Measurements from ENCODE around the gene GRM1. TPM values are rescaled to one million over a fixed set of nuclear protein-coding genes. Genes with fewer than 3 reads are reported as not detected.

Gene GRM1
- total and polyA plus RNA-seq, 2 of the 4 experiments (the other 2 are of a cell fraction): not detected

DNA sequence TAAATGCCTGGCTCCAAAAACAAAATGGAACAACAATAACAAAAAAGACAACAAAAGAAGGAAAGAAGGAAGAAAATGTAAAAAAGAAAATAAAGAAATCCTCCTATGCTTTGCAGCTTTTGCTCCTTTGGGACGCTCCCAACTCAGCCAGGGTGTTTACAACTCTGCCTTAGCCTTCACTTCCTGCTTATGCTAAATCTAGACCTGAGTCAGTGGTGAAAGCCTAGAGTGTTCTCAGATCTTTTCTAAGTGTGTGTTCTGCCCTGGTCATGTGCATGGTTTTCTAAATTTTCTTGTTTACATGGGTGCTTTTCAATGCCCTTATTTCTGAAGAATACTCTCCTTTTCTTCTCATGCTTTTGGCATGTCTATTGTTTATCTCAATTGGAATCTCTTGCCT is 19.5 kb upstream of the GRM1 start:
- POLR2A ChIA-PET (ENCODE audit: unreplicated experiment): no interaction called here
- no peak overlapping the region for H3K56ac ChIP-seq (ENCODE audit: extremely low read depth, insufficient read depth, low read length)
- no peak overlapping the region for H2AK9ac ChIP-seq (replicated peaks; ENCODE audit: low read depth, low read length, poor library complexity)
- H3K4me3 ChIP-seq (ENCODE audit: insufficient read depth, low read depth, low read length): no peak overlapping the region
- H3K14ac ChIP-seq (replicated peaks; ENCODE audit: low read depth, low read length): no peak overlapping the region
- H3K9ac ChIP-seq (ENCODE audit: low read depth, low read length): no peak overlapping the region
- WGBS, 2 experiments (ENCODE audit: extremely low coverage in 2 of 2, insufficient read length in 1 of 2): no CpG with 5 or more reads among the region's 1 CpG
- BruUV-seq (replicated peaks): no TSS peak
- dilution Hi-C loops (cut with HindIII; ENCODE audit: low sequenced_read_pairs, unreplicated experiment) (no loop called here), in situ Hi-C loops (cut with MboI; ENCODE audit: low sequenced_read_pairs) (no loop called here), intact Hi-C loops (cut with micrococcal nuclease) (no loop called here)
- H3K23ac ChIP-seq (ENCODE audit: low read depth, low read length): no peak overlapping the region
- no peaks in the 10 kb centered on the region for H3K36me3 ChIP-seq (ENCODE audit: control insufficient read depth, insufficient read depth, low read length)
- no peak overlapping the region for H2AFZ ChIP-seq (replicated peaks; ENCODE audit: low read length, poor library complexity)
- no peak overlapping the region for H2BK20ac ChIP-seq (ENCODE audit: low read depth, low read length)
- H3K79me1 ChIP-seq (ENCODE audit: low read depth in 1 of 2, low read length in 2 of 2): no peaks in the 10 kb centered on the region
- no peaks in the 10 kb centered on the region for H3K9me3 ChIP-seq (ENCODE audit: control insufficient read depth, insufficient read depth, low read length)
- no peaks in the 10 kb centered on the region for H3K9me1 ChIP-seq (ENCODE audit: insufficient read depth, low read length)
- DNase-seq: no peak
- H3K4me2 ChIP-seq (ENCODE audit: low read depth, low read length): no peak overlapping the region
- ATAC-seq (ENCODE audit: low read depth): no peak
- H2AK5ac ChIP-seq (ENCODE audit: low read depth, low read length): no peak overlapping the region
- H3K27me3 ChIP-seq (ENCODE audit: control insufficient read depth, insufficient read depth, low read length): no peaks in the 10 kb centered on the region
- no peak overlapping the region for H4K5ac ChIP-seq (ENCODE audit: low read depth, low read length)
- H4K20me1 ChIP-seq (ENCODE audit: insufficient read depth, low read length): no peaks in the 10 kb centered on the region
- H2BK15ac ChIP-seq (ENCODE audit: low read depth, low read length): no peak overlapping the region
- no peak overlapping the region for H3K4ac ChIP-seq (ENCODE audit: low read depth, low read length)
- no peak overlapping the region for H2BK120ac ChIP-seq (ENCODE audit: low read depth, low read length)
- H4K91ac ChIP-seq (ENCODE audit: insufficient read depth, low read depth, low read length): no peak overlapping the region
- no peak overlapping the region for H2BK5ac ChIP-seq (ENCODE audit: low read depth, low read length, poor library complexity, severe bottlenecking)
- no peak for TF ChIP-seq NFE2L2 (IDR thresholded peaks at IDR 0.05; ENCODE audit: low read depth, low read length)
- TF ChIP-seq RAD21 (IDR thresholded peaks at IDR 0.05; ENCODE audit: low read length): no peak
- no peak for TF ChIP-seq CEBPB (IDR thresholded peaks at IDR 0.05; ENCODE audit: low read depth, low read length)
- no peak for TF ChIP-seq MAFK (IDR thresholded peaks at IDR 0.05; ENCODE audit: low read depth, low read length)
- TF ChIP-seq FOS (IDR thresholded peaks at IDR 0.05; ENCODE audit: low read depth, low read length): no peak
- TF ChIP-seq RCOR1 (IDR thresholded peaks at IDR 0.05; ENCODE audit: insufficient replicate concordance, low read length): no peak
- no peaks in the 10 kb centered on the region for H3K4me1 ChIP-seq (ENCODE audit: control insufficient read depth, insufficient read depth, low read length)
- CTCF ChIA-PET: no interaction called here
- no peak overlapping the region for H3K18ac ChIP-seq (ENCODE audit: low read depth, low read length)
- H3K27ac ChIP-seq (ENCODE audit: insufficient read depth, low read length): no peak overlapping the region
- H4K8ac ChIP-seq (ENCODE audit: low read depth in 2 of 2, low read length in 2 of 2): no peak overlapping the region

Data from IMR-90 (cell line).